GM20000 (cell line): Measurements from ENCODE around the gene WWP2.

ENCODE experiments used
- DNase-seq: peaks from one replicate; pipeline ENCODE4 v3.0.0; 2012; ENCODE audit warnings: low spot score
- CTCF ChIP-seq: IDR thresholded peaks from 2 replicates; pipeline ENCODE4 v1.5.1; 2012; ENCODE audit warnings: mild to moderate bottlenecking, control low read depth; ENCODE audit errors: extremely low read depth, missing control alignments

Gene WWP2

GRCh38 chr16:69929480-69929879 is 167.3 kb downstream of the WWP2 start:
- DNase-seq, result peak; percentile 29
- TF ChIP-seq CTCF, result no peak

GRCh38 chr16:69930117-69930776 is 168.1 kb downstream of the WWP2 start:
- peak; percentile 56 for TF ChIP-seq CTCF

GRCh38 chr16:69931631-69932030 is 169.5 kb downstream of the WWP2 start:
- no peak for DNase-seq

More at GRCh38 chr16:69930117-69930776, 168.1 kb downstream of the WWP2 start:
- peak; percentile 89 for DNase-seq

GRCh38 chr16:69932228-69932627 is 170.1 kb downstream of the WWP2 start:
- DNase-seq, result no peak
- TF ChIP-seq CTCF, result no peak

More at GRCh38 chr16:69931631-69932030, 169.5 kb downstream of the WWP2 start:
- TF ChIP-seq CTCF, result no peak

- no peak for DNase-seq
- TF ChIP-seq CTCF, result no peak
Measured at GRCh38 chr16:69932691-69933392, 170.7 kb downstream of the WWP2 start.

GRCh38 chr16:69934044-69934443 is 171.9 kb downstream of the WWP2 start:
- no peak for TF ChIP-seq CTCF
- DNase-seq, result no peak

- DNase-seq, result no peak
Measured at GRCh38 chr16:69934751-69935150, 172.6 kb downstream of the WWP2 start.

More at GRCh38 chr16:69934751-69935150, 172.6 kb downstream of the WWP2 start:
- TF ChIP-seq CTCF, result no peak
